NAMALWA (cell line): ENCODE results near the gene TSPY1.
"Not testable (repeated sequence)": the region's sequence is repeated elsewhere in the genome, so short reads cannot be mapped to it uniquely, and the experiment has no call there.

Experiments used
- DNase-seq: peaks from one replicate; pipeline ENCODE4 v3.0.0-alpha.2; 2015; ENCODE audit warnings: low spot score

The TSPY1 gene

GRCh38 chrY:9466655-9467054 is at the start of gene TSPY1:
TSPY1 (plus strand) TSS chrY:9466955; CDS start chrY:9467001, 46 bp downstream.
- DNase-seq = not testable (repeated sequence)

- not testable (repeated sequence) for DNase-seq
Observed at GRCh38 chrY:9486967-9487366, 20.2 kb downstream of the TSPY1 start, which contains the start of gene TSPY9. TSPY9 (plus strand) TSS chrY:9487267; CDS start chrY:9487313, 46 bp downstream.

GRCh38 chrY:9504396-9504795 is 37.6 kb downstream of the TSPY1 start:
- not testable (repeated sequence) for DNase-seq

- not testable (repeated sequence) for DNase-seq
Observed at GRCh38 chrY:9516287-9516686, 49.5 kb downstream of the TSPY1 start.
